DND-41 (cell line): ENCODE measurements around the gene RAD54L.

Experiments used
- EZH2 ChIP-seq: IDR thresholded peaks from 3 replicates; pipeline ENCODE4 v1.6.1; 2012; ENCODE audit warnings: borderline replicate concordance, low read depth, mild to moderate bottlenecking, moderate library complexity, low read length, inconsistent platforms; ENCODE audit not compliant: severe bottlenecking
- TF ChIP-seq, protein P1 (sequence below): IDR thresholded peaks from 2 replicates; pipeline ENCODE4 v1.5.1; 2012; ENCODE audit warnings: borderline replicate concordance, low read length, moderate library complexity, mild to moderate bottlenecking; ENCODE audit not compliant: poor library complexity, severe bottlenecking; ENCODE audit errors: extremely low read depth

- TF ChIP-seq, protein P1, sequence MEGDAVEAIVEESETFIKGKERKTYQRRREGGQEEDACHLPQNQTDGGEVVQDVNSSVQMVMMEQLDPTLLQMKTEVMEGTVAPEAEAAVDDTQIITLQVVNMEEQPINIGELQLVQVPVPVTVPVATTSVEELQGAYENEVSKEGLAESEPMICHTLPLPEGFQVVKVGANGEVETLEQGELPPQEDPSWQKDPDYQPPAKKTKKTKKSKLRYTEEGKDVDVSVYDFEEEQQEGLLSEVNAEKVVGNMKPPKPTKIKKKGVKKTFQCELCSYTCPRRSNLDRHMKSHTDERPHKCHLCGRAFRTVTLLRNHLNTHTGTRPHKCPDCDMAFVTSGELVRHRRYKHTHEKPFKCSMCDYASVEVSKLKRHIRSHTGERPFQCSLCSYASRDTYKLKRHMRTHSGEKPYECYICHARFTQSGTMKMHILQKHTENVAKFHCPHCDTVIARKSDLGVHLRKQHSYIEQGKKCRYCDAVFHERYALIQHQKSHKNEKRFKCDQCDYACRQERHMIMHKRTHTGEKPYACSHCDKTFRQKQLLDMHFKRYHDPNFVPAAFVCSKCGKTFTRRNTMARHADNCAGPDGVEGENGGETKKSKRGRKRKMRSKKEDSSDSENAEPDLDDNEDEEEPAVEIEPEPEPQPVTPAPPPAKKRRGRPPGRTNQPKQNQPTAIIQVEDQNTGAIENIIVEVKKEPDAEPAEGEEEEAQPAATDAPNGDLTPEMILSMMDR: no peak
- TF ChIP-seq EZH2: no peak
Measured at GRCh38 chr1:46221749-46222148, 25.8 kb upstream of the RAD54L start.
